SIG-M5 treated with dmso at 0.1 percent for 504 hours (cell line): ENCODE results near the gene SDF2L1.
"Not testable (repeated sequence)": the region's sequence is repeated elsewhere in the genome, so short reads cannot be mapped to it uniquely, and the experiment has no call there.

Experiments
- DNase-seq: peaks from one replicate; lab custom pipeline; 2025; ENCODE audit not compliant: unreplicated experiment; lab: John Stamatoyannopoulos, UW

Gene SDF2L1

DNA sequence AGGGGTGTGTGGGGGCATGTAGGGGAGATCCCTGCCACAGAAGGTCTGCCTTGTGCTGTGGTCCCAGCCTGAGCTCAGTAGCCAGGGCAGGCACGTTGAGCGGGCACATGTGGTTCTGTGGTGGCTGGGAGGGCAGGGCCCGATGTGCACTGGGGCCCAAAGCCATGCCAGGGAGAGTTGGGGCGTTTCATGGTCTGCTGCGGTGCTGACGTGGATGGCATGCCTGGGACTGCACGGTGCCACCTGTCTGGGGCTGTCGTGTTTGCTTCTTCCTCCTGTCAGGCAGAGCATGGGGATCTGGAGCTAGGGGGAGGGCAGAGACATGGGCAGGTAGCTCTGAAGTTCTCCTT is 43.0 kb downstream of the SDF2L1 start:
- no peak for DNase-seq

DNA sequence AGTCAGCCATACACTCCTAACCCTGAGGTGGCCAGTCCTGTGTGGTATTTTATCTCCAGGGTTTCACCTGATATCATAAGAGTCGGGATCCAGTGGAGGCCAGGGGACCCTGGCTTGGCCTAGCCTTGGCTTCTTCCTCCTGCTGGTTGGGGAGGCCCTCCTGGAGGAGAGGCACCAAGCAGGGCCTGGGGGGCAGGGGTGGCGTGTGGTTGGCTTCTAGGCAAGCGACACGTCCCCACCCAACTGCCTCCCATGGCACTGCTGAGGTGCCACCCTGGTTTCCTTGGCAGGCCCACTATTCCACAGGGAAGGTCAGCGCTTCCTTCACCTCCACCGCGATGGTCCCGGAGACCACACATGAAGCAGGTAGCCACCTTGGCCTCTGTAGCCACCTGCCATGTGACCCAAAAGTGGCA is 44.1 kb downstream of the SDF2L1 start:
- no peak for DNase-seq

- DNase-seq = no peak
These were observed 44.7 kb downstream of the SDF2L1 start for GRCh38 chr22:21686634-21687393.

GRCh38 chr22:21687685-21688259 is 45.7 kb downstream of the SDF2L1 start:
- no peak for DNase-seq

DNA sequence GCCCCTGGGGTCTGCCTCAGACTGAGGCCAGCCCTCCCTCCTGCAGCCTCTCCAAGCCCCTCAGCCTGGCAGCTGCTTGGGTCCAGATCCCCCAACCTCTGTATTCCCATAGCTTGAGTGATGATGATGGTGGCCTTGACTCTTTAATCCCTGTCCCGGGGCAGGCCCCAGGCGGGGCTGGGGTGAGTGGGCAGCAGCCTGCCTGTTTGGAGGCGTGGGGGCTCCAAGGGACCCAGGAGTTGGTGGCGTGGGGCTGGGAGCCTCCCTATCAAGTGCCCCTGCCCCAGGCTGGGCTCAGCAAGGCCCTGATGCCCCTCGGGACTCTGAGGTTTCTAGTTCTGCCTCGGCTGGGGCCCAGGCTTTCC is 46.2 kb downstream of the SDF2L1 start:
- no peak for DNase-seq

DNA sequence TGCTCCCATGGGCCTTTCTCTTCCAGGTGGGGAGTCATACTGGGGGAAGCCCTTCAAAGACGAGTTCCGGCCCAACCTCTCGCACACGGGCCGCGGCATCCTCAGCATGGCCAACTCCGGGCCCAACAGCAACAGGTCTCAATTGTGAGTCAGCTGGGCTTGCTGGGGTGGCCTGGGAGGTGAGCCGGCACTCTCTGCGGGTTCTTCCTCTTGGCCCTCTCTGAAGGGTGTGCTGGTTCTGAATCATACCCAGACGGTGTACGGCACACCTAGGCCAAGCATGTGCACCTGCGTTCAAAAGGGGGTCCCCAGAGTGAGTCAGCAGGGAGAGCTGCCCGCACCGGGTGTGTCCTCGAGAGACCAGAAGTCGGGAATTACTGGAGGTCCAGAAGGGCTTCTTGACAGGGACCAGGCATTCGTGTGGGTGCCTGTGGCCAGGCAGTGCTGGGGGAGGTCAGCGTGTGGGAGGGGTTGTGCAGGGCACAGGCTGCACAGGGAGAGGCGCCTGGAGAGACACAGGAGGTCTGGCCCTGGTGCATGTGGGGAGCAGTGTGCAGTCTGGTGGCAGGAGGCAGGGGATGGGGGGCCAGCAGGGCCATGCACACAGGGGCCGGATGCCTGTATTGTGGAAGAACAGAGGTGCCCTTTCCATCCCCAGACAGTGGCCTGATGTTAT is 46.7 kb downstream of the SDF2L1 start:
- DNase-seq = no peak

DNA sequence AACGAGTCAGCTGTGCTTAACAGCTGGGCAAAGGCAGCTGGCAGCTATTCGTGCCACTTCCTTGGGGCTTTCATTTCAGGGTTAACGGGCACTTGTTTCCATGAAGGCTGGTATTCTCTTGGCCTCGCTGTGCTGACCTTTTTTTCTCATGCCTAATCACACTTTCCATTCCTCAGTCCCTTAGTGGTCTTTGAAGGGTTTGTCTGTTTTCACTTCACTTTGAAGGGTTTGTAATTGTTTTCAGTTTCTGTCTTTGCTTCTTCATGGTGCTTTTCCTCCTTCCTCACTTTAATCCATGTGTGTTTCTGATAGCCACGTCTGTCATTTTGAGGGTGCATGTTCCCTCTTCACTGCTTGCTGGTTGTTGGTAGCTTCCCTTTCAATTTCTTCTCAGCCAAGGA is 48.3 kb downstream of the SDF2L1 start:
- no peak for DNase-seq

GRCh38 chr22:21691816-21692215 is 49.7 kb downstream of the SDF2L1 start:
- DNase-seq = no peak

- not testable (repeated sequence) for DNase-seq
These were observed 50.8 kb downstream of the SDF2L1 start for GRCh38 chr22:21692856-21693255.

GRCh38 chr22:21693333-21693998 is 51.4 kb downstream of the SDF2L1 start:
- no peak for DNase-seq
